Activated B cell treated with CpG ODN at 0.5 μM for 24 hours (primary cell): ENCODE data around the gene GLI3. TPM values are rescaled to one million over a fixed set of nuclear protein-coding genes. Genes with fewer than 3 reads are reported as not detected.

ENCODE experiments used
- ATAC-seq: fragments of 200-7000 bp; cut with Tn5 transposase; one replicate; pipeline ENCODE4 v1.10.0; 2021; ENCODE audit warnings: low read depth, mild to moderate bottlenecking, moderate library complexity
- CTCF ChIA-PET: fragments of 350-600 bp; sonication (Branson Sonifier 250); formaldehyde crosslinking; loops from one replicate; lab custom pipeline; 2021; ENCODE audit warnings: antibody characterized with exemption; lab: Charles Lee
- POLR2A ChIA-PET: fragments of 350-600 bp; sonication (Branson Sonifier 250); formaldehyde crosslinking; loops from one replicate; lab custom pipeline; 2021; ENCODE audit warnings: antibody characterized with exemption; lab: Charles Lee
- DNase-seq: peaks from one replicate; pipeline ENCODE4 v3.0.0; 2022
- H3K27ac Mint-ChIP-seq: one replicate; pipeline ENCODE4 v1.8.0; 2020; ENCODE audit warnings: mixed read lengths
- H3K27me3 Mint-ChIP-seq: one replicate; pipeline ENCODE4 v1.8.0; 2021; ENCODE audit warnings: mixed read lengths
- H3K36me3 Mint-ChIP-seq: one replicate; pipeline ENCODE4 v1.8.0; 2021; ENCODE audit warnings: low read depth, mixed read lengths
- H3K4me1 Mint-ChIP-seq: one replicate; pipeline ENCODE4 v1.8.0; 2021; ENCODE audit warnings: mixed read lengths
- H3K4me3 Mint-ChIP-seq: one replicate; pipeline ENCODE4 v1.8.0; 2020; ENCODE audit warnings: mild to moderate bottlenecking, mixed read lengths
- H3K9me3 Mint-ChIP-seq: one replicate; pipeline ENCODE4 v1.8.0; 2020; ENCODE audit warnings: mixed read lengths
- intact Hi-C: fragments of 100-400 bp; cut with micrococcal nuclease; formaldehyde crosslinking; loops from one replicate; pipeline ENCODE4 v1.15.1; 2024
- total RNA-seq: library from RNA; stranded (reverse); gene quantifications from 2 replicates; pipeline ENCODE4 v1.2.3, GENCODE V29; 2022
- TF ChIP-seq, protein P1 (sequence below): fragments of 200-600 bp; IDR thresholded peaks from one replicate; pipeline ENCODE4 v1.8.0; 2022; ENCODE audit warnings: antibody characterized with exemption, mild to moderate bottlenecking

Gene GLI3
- total RNA-seq, 1 donor from 2014 or later: not detected

DNA sequence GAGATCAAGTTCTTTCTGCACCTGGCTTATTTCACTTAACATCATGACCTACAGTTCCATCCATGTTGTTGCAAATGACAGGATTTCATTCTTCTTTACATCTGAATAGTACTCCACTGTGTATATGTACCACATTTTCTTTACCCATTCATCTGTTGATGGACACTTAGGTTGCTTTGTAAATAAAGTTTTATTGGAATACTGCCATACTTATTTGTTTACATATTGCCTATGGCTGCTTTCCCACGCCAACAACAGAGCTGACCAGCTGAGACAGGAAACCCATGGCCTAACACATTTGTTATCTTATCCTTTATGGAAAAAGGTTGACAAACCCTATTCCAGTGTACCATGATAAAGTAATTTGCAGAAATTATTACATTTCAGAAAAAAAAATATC is 153.7 kb downstream of the GLI3 start:
- H3K4me1 Mint-ChIP-seq: no peaks in the 10 kb centered on the region
- no peak overlapping the region for H3K27ac Mint-ChIP-seq
- no peak overlapping the region for H3K4me3 Mint-ChIP-seq
- ChIA-PET POLR2A (no interaction called here), CTCF (no interaction called here)
- H3K36me3 Mint-ChIP-seq: no peaks in the 10 kb centered on the region
- ATAC-seq (no peak), DNase-seq (no peak)
- intact Hi-C loops: no loop called here
- H3K27me3 Mint-ChIP-seq: peaks cover 3% of the 10 kb centered on the region
- no peaks in the 10 kb centered on the region for H3K9me3 Mint-ChIP-seq
- TF ChIP-seq, protein P1, sequence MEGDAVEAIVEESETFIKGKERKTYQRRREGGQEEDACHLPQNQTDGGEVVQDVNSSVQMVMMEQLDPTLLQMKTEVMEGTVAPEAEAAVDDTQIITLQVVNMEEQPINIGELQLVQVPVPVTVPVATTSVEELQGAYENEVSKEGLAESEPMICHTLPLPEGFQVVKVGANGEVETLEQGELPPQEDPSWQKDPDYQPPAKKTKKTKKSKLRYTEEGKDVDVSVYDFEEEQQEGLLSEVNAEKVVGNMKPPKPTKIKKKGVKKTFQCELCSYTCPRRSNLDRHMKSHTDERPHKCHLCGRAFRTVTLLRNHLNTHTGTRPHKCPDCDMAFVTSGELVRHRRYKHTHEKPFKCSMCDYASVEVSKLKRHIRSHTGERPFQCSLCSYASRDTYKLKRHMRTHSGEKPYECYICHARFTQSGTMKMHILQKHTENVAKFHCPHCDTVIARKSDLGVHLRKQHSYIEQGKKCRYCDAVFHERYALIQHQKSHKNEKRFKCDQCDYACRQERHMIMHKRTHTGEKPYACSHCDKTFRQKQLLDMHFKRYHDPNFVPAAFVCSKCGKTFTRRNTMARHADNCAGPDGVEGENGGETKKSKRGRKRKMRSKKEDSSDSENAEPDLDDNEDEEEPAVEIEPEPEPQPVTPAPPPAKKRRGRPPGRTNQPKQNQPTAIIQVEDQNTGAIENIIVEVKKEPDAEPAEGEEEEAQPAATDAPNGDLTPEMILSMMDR: no peak

DNA sequence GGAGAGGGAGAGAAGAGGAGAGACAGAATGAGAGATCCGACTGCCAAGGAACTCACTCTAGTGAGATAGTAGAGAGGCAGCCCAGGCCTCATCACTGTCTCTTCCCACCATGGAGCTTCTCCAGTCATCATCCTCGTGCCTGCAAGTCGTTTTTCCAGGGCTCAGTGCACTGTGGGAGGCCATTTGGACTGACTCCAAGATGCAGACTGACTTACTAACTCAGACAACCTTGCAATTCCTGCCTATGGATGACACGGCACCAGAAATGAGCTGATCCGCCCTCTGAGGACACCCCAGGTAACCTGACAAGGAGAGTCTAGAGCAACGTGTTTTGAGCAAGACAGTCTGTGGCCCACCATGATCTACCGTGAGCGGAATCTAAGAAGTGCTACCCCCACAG is 154.9 kb downstream of the GLI3 start:
- TF ChIP-seq, protein P1: no peak
- Mint-ChIP-seq H3K4me3 (no peak overlapping the region), H3K36me3 (no peaks in the 10 kb centered on the region), H3K27ac (no peak overlapping the region), H3K9me3 (no peaks in the 10 kb centered on the region), H3K4me1 (no peaks in the 10 kb centered on the region), H3K27me3 (peaks cover 3% of the 10 kb centered on the region)
- ChIA-PET CTCF (no interaction called here), POLR2A (no interaction called here)
- DNase-seq (no peak), ATAC-seq (no peak)
- intact Hi-C loops: no loop called here

DNA sequence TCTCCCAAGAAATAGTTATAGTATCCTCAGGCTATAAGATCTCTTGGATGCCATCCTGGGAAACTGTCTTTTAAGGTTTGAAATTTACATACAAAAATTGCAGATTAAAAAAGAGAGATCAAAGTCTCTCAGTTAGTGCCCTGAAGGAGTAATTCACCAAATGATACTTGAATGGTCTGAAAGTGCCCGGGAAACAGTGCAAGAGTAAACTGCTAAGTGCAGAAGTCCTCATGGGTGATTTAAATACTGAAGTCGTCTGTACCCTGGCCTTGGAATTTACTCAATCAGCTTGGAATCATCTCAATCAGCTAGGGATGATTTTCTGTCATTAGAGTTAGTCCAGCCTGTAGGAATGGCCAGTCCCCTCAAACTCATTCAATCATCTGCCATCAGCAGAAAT is 155.3 kb downstream of the GLI3 start:
- Mint-ChIP-seq H3K4me1 (no peaks in the 10 kb centered on the region), H3K27me3 (peaks cover 3% of the 10 kb centered on the region), H3K27ac (no peak overlapping the region), H3K9me3 (no peaks in the 10 kb centered on the region), H3K4me3 (no peak overlapping the region), H3K36me3 (no peaks in the 10 kb centered on the region)
- intact Hi-C loops: no loop called here
- no peak for ATAC-seq
- CTCF ChIA-PET: no interaction called here
- POLR2A ChIA-PET: no interaction called here
- TF ChIP-seq, protein P1: no peak
- no peak for DNase-seq

DNA sequence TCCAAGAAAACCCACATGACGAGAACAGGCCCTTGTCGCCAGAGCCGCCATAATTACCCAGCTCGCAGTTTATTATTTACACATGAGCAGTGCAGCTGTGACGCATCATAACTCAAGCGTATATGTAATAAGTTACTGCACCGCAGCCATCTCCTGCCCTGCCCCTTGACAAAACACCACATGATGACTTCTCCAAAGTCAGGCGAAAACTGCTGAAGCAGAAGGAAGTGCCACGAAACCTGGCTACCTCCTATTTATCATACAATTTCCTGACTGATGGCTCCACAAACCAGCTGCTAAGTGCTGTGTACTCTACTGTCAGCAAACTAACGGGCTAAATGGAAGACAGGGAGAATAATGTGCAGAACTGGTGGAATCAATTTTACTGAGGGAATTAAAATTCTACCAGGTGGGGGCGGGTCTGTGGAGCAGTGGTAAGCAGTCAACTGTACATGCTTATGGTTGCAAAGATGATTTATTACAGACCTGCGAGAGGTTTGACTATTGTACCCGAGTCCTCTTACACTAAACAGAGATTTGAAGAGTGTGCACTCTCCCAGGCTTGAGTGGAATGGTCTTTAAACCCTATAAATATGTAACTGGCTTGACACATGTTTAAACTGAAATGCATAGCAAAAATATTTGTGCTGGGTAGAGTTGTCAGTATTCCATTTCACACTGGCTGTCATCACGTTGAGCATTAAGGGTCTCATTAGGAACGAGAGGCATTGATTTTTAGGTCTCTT is 156.0 kb downstream of the GLI3 start:
- CTCF ChIA-PET: no interaction called here
- DNase-seq (no peak), ATAC-seq (no peak)
- no peaks in the 10 kb centered on the region for H3K36me3 Mint-ChIP-seq
- TF ChIP-seq, protein P1: no peak
- intact Hi-C loops: no loop called here
- peaks cover 3% of the 10 kb centered on the region for H3K27me3 Mint-ChIP-seq
- no peak overlapping the region for H3K27ac Mint-ChIP-seq
- H3K4me1 Mint-ChIP-seq: no peaks in the 10 kb centered on the region
- no peak overlapping the region for H3K4me3 Mint-ChIP-seq
- POLR2A ChIA-PET: no interaction called here
- H3K9me3 Mint-ChIP-seq: no peaks in the 10 kb centered on the region

DNA sequence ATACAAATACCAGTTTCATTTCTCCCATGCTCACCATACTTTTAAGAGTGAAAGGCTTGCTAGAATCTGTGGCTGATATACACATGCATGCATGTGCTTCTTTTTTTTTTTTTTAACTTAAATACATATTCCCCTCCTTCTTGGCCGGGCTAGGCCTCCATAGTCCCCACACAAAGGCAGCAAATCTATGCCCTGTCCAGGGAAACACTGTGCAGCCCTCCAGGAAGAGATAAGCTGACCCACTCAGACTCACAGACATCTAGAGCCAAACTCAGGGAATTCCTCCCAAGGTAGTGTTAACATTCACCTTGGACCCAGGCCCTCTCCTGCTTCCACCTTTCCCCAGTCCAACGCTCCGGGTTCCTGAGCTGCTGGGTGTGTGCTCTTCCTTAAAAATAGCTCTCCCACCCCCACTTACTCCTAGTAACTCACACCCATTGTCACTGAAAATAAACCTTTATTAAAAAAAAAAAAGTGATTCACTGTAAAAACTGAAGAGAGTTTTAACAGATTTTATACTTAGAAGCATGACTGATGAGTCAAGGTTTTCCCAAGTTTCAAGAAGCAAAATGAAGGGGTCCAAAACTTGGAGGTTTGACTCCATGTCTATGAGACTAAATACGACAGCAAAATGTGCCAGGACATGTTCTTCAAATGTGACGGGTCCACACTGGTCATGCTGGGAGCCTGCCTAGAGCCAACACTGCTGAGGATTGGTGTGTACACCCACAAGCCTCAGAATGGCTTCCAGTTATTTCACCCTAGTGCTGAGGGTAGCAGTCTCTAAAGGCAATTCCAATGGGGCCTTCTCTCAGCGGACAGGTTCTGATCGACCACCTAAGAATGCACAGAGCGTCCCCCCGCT is 159.5 kb downstream of the GLI3 start:
- POLR2A ChIA-PET: no interaction called here
- CTCF ChIA-PET: no interaction called here
- DNase-seq: no peak
- Mint-ChIP-seq H3K27me3 (peaks cover 7% of the 10 kb centered on the region), H3K9me3 (no peaks in the 10 kb centered on the region), H3K4me3 (no peak overlapping the region), H3K27ac (no peak overlapping the region), H3K4me1 (no peaks in the 10 kb centered on the region), H3K36me3 (no peaks in the 10 kb centered on the region)
- no peak for ATAC-seq
- intact Hi-C loops: no loop called here
- TF ChIP-seq, protein P1: no peak
